ACHN (cell line): ENCODE measurements around the gene F5.
"Not testable (repeated sequence)": the region's sequence is repeated elsewhere in the genome, so short reads cannot be mapped to it uniquely, and the experiment has no call there.

Source experiments
- DNase-seq: peaks from one replicate; pipeline ENCODE4 v3.0.0-alpha.2; 2015
- in situ Hi-C: cut with HindIII; loops from 2 replicates; pipeline ENCODE4 v1.10.0; 2017; ENCODE audit warnings: low sequenced_read_pairs, low pct_ligation_motif_present, low pct_unique_long_range_greater_than_20kb

F5 gene

GRCh38 chr1:169561692-169562091, 24.6 kb downstream of the F5 start:
- no peak for DNase-seq
- in situ Hi-C loops = no loop called here

- in situ Hi-C loops = no loop called here
- no peak for DNase-seq
Measured at GRCh38 chr1:169557131-169557530, 29.1 kb downstream of the F5 start.

DNA sequence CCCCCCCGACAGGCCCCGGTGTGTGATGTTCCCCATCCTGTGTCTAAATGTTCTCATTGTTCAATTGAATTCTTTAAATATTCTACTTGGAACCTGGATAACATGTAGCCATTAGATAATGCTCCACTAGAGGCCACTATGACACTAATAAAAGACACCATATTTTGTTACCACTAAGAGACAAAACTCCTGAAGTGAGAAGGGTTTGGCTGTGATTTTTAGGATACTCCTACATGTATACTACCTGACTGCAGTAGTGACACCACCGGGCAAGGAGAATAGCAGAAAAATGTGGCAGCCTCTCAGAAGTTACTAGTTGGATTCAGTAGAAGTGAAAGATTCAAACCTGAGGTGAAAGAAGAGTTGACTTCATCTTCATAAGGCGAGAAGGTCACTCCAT, 36.0 kb downstream of the F5 start:
- in situ Hi-C loops = no loop called here
- peak; percentile 66 for DNase-seq

DNA sequence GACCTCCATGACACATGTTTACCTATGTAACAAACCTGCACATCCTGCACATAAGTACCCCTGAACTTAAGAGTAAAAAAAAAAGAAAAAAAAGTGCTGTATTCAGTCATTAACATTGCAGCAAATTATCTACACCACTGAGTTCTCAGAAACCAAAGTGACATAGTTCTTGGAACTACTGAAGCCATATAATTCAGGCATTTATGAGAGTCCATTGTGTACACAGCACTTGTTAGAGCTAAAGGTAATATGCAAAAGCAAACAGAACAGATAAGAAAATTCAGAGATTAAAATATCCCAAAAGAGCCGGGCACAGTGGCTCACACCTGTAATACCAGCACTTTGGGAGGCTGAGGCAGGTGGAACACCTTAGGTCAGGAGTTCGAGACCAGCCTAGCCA, 38.0 kb downstream of the F5 start:
- no peak for DNase-seq
- in situ Hi-C loops = no loop called here

DNA sequence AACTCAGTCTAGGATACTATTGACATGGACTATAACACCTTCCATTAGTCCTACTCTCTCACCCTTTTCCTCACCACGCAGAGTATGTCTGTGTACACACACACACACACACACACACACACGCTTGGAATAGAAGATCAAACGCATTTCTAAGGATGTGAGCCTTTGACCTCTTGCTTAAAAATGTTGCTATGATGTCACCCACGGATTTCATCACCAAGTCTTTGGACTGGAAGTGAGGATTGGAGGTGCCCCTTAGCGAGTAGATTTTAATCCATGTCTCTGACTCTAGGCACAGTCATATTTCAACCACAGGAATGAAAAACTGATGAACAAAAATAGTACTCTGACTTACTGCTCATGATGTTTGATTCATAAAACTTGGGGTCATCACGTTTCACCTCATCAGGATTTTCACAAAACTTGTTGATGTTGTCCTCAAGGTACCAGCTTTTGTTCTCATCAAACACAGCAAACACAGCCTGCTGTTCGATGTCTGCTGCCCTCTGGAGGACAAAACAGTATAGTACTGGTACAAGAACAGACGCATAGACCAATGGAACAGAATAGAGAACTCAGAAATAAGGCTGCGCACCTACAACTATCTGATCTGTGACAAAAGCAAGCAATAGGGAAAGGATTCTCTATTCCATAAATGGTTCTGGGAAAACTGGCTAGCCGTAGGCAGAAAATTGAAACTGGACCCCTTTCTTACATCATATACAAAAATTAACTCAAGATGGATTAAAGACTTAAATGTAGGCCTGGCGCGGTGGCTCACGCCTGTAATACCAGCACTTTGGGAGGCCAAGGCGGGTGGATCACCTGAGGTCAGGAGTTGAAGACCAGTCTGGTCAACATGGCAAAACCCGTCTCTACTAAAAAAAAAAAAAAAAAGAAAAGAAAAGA, 39.9 kb downstream of the F5 start:
- in situ Hi-C loops = no loop called here
- DNase-seq = peak; percentile 75

DNA sequence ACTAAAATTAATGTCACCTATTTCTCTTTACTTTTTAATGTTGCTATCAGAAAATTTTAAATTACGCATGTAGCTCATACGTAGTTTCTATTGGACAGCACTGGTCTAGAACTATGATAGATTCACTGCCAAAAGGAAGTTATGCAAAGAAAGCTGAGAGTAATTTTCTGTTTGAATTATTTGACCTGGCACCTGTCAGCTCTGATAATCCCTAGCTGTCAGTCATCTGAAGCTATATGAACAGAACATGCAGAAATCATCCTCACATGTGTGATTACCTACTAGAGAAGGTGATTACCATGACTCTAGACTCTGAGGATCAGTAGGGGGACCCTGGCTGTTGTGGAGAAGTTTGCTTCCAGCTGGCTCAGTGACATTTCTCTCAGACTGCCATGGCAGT, 40.8 kb downstream of the F5 start:
- in situ Hi-C loops = no loop called here
- DNase-seq = no peak

- peak; percentile 88 for DNase-seq
- in situ Hi-C loops = no loop called here
Measured at GRCh38 chr1:169538998-169539871, 47.0 kb downstream of the F5 start.

DNA sequence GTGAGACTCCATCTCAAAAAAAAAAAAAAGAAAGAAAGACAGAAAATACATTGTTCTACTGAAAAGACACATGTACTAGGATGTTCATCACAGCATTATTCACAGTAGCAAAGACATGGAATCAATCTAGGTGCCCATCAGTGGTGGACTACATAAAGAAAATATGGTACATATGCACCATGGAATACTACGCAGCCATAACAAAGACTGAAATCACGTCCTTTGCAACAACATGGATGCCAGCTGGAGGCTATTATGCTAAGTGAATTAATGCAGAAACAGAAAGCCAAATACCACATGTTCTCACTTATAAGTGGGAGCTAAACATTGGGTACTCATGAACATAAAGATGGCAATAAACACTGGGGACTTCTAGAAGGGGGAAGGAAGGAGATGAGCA, 51.6 kb downstream of the F5 start:
- in situ Hi-C loops = no loop called here
- DNase-seq = no peak

DNA sequence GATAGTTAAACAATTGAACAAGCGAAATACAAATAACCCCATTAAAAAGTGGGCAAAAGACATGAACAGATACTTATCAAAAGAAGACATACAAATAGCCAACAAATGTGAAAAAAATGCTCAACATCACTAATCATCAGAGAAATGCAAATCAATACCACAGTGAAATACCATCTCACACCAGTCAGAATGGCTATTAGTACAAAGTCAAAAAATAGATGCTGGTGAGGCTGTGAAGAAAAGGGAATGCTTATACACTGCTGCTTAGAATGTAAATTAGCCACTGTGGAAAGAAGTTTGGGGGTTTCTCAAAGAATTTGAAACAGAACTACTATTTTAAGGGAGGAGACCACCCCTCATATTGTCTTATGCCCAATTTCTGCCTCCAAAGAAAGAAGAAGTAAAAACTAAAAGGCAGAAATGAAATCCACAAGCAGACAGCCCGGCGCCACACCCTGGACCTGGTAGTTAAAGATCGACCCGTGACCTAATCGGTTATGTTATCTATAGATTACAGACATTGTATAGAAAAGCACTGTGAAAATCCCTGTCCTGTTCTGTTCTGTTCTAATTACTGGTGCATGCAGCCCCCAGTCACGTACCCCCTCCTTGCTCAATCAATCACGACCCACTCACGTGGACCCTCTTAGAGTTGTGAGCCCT, 52.6 kb downstream of the F5 start:
- DNase-seq, in situ Hi-C loops: not testable (repeated sequence)

DNA sequence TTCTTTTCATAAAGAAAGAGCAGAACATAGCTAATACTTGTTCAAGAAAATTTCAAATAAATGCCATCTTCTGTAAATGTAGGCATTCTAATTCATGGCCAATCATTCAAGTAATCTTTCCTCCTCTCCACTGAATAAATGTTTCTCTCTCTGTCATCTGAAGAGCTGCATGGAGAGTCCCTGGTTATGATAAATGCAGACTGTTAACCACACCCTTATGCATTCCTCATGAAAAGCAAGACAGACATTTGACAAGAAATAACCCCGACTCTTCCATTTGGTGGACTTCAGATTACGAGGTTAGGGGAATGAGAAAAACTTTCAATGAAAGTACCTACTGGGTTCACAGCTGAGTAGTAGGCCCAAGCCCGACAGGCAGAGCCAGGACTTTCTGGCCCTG, 55.8 kb downstream of the F5 start:
- no peak for DNase-seq
- in situ Hi-C loops = no loop called here

- in situ Hi-C loops = no loop called here
- DNase-seq = peak; percentile 77
Measured at GRCh38 chr1:169529068-169529642, 57.1 kb downstream of the F5 start.

DNA sequence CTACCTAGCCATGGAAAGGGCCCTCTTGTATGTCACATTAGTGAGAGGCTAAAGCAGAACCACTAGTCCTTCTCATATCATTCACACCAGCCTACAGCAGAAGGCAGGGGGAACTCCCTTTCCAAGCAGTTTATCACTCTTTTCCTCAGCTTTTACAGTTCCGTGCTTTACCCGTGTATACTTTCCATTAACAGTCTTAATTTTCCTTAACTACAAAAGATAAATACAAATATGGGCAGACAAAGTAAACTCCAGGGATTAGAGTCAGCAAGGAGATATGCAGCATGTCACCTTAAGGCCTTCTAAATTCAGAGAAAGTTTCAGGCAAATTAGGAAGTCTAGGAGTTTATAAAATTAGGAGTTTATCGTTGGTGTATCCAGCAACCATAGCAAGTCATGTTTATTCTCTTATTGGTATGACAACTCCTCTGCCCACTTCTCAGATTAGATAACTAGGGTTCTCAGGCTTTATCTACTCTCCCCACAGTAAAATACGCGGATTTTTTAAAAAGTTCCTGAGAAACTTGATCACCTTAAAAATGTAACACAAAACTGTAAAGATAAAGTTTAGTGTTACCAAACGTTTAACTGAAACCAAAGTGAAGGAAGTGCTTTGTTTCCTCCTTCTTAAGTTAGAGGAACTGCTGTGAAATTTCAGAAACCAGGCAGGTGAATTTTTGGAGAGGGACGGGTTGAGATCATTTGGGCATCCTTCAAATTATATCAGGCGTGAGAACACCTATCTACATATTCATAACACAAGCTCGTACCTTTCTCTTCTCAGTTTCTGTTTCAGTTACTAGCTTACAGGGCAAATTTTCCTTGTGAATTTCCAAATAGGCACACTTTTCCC, 57.8 kb downstream of the F5 start:
- in situ Hi-C loops = no loop called here
- no peak for DNase-seq

- no peak for DNase-seq
- in situ Hi-C loops = no loop called here
Measured at GRCh38 chr1:169527451-169528214, 58.6 kb downstream of the F5 start.

DNA sequence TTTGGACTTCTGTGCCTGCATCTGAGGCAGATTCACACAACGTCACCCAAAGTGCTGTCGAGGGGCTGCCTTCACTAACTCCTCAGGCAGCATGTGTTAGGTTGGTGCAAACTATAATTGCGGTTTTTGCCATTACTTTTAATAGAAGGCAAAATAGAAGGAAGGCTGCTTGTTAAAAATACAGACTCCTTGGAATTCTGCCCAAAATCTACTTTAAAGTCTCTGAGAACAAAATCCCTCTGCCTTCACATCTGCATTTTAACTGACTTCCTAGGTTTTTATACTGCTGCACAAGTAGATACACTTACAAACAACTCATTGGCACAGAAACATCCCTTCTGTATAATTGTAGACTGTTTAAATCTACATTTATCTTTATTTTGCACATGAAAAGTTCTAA, 59.3 kb downstream of the F5 start:
- DNase-seq = no peak
- in situ Hi-C loops = no loop called here

DNA sequence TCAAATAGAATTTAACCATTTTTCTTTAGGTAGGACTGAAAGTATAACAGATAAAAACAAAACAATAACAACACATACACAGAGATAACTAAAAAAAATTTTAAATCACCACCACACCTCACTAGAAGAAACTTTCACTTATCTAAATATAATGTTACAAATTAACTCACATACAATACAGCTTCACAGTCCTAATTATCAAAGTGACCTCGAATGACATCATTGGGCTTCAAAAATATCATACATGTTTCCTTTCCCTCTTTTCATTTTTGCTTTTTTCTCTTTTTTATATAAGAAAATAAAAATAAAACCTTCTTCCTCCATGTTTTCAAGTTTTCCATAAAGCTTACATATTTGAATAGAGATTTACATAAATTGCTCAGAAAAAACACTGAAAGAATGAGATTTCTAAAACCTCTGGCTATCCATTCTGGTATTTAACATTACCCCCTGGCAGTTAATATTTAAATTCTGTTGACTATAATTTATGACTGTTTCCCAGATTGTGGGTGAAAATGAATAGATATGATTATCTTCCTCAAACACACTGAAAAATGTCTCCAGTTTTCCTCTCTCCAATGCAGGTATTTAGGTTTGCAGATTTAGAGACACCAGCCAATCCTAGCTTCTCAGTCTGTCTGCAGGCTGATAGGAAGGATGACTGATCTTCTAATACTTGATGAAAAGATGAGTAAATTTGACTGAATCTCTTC, 60.0 kb downstream of the F5 start:
- in situ Hi-C loops = no loop called here
- DNase-seq = no peak

DNA sequence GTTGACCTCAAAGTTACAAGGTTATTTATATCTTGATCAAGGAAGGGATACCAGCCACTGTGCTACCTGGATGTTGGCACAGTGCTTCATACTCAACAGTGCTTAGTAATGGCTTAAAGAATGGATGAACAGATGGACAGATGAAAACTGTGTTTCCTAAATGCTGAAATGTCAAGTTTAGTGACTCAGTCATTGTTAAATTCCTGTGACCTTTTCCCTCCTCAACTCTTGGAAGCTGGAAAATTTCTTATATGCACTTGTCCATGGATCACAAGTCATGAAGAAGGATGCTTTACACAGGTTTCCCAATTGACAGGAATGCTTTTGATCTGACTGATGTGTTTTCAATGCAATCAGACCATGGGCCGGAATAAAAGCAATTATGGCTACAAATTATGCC, 60.9 kb downstream of the F5 start:
- in situ Hi-C loops = no loop called here

GRCh38 chr1:169523904-169524303, 62.4 kb downstream of the F5 start:
- in situ Hi-C loops = no loop called here

More for the DNA sequence above, 60.9 kb downstream of the F5 start:
- no peak for DNase-seq

More at GRCh38 chr1:169523904-169524303, 62.4 kb downstream of the F5 start:
- no peak for DNase-seq
